Measurements from ENCODE around the gene MFF.

MFF gene, protein sequence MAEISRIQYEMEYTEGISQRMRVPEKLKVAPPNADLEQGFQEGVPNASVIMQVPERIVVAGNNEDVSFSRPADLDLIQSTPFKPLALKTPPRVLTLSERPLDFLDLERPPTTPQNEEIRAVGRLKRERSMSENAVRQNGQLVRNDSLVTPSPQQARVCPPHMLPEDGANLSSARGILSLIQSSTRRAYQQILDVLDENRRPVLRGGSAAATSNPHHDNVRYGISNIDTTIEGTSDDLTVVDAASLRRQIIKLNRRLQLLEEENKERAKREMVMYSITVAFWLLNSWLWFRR

DNA sequence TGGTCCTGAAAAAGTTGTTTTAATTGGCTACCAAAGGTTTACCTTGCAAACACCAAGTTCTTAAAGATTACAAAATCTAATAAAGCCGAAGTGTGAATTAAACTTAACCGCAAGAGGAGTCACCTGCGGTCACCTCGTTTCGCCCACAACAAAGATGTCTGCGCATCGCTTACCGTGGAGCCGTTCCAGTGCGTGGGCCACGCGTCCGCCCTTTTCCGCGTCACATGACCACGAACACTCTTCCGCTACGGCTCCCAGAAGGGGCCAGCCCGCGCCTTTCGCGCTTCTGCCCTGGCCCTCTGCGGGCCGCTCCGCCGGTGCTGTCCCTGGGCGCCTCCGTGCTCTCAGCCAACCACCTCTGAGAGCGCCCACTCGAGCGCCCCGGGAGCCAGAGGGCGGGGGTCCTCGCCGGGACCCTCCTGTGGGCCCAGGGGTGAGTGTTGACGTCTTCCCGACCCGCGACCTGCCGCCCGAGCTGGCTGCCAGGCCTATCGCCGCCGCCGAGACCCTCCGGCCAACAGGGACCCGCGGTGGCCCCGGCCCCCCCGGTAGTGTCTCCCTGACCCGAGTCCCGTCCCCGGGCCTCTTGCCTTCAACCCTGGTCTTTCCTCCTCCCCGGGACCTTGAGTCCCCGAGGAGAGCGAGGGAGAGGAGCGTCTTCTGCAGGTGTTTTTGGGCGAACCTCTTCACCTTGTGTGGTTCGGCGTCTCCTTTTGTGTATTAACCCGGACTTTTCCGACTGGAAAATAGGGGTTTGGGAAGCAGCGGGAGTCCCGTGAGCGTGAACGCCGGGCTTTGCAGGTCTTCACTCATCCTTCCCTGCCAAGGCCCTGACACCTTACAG lies at the start of gene MFF:
TSS of gene MFF (plus strand) at position 257 of the 844 bp plus-strand sequence. CDS start 5,415 bp downstream, outside the sequence.
- peak; percentile 90 for DNase-seq

DNA sequence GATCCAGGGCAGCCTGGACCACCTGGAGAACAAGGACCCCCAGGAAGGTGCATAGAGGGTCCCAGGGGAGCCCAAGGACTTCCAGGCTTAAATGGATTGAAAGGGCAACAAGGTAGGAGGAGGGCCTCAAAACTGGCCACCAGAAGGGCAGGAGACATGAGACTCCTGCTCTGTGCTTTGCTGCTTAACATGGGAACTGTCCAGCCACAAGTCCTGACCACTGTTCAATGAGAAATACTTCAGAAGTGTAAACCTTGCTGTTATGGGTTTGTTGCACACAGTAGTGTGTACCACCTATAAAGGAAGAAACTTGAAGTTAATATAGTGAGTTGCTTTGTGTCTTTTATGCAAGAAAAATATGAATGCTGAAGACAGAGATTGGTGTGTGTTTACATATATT lies 44.2 kb upstream of the MFF start:
- no peak for DNase-seq

DNA sequence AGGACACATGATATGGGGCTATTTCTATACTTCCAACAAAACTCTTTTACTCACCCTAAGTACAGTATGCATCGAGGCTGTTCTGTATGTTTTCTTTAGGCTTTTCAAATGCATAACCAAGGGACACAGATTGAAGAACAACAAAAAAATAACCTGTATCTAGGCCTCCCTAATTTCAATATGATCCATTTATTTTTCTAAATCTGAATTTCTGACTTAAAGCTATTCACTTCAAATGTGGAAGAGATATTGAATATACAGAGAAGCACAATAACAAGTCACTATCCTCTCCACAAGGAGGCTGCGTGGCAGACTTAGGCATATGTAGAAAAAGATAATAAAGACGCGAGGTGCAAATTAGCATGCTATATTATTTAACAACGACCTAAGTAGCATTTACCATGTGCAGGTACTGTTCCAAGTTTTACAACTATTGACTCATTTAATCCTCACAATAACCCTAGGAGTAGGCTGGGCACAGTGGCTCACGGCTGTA lies 39.3 kb upstream of the MFF start:
- no peak for DNase-seq

DNA sequence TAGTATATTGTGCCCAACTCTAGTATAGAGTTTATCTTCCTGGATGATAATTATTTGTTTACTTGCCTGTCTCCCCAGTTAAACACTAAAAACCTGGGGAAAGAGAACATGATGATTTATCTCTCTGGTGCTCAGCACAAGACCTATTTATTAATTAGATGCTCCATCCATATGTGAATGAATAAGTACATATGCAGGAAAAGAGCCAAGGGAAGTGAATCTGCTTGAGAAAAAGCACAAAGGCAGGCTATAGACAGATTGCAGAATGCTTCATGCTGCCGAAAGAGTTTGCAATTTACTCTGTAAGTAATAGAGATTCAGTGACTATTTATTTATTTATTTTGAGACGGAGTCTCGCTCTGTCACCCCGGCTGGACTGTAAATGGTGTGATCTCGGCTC lies 37.3 kb upstream of the MFF start:
- DNase-seq, result no peak

DNA sequence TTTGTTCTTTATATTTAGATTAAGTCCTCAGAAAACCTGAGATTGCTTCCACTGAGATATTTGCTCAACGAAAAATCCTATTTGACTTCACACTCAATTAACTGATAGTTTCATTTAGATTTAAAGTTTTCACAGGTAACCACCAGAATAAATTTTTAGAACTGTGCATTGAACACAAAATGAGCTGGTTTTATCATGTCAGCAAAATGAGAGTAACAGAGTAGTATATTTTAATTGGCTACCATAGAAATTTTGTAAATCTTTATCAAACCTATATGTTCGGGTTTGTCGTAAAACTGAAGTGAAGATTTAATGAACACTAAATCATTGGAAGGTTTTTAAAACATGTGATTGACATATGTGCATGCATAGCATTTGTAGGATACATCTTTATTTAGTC lies 32.7 kb upstream of the MFF start:
- no peak for DNase-seq

DNA sequence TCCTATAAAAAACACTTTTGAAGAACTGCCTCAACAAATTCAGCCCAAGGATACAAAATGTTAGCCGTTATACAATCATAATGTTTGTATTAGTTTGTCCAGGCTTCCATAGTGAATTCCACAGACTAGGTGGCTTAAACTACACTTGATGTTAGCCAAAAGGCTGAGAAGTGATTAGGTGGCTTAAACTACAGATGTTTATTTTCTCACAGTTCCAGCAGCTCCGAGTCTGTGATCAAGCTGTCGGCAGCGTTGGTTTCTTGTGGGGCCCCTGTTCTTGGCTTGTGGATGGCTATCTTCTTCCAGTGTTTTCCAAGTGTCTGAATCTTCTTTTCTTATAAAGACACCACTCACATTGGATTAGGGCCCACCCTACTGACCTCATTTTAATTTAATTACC lies 31.5 kb upstream of the MFF start:
- no peak for DNase-seq

DNA sequence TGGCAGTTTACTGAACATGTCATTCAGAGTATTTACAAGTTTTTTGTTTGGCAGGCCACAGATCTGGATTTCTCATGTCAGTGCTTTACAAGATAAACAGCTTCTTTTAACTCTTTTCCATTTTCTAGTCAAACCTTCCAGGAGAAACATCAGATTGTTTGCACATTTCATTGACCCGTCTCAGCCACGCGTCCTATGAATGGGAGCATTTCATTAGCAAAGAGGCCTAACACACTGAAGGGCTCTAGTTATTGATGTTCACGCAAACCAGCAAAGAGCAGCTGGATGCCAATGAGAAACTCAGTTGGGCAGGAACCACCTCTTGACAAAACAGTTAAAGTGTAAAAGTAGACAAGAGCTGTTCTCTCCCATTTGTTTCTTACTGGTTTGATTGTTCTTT lies 29.2 kb upstream of the MFF start:
- DNase-seq, result no peak

DNA sequence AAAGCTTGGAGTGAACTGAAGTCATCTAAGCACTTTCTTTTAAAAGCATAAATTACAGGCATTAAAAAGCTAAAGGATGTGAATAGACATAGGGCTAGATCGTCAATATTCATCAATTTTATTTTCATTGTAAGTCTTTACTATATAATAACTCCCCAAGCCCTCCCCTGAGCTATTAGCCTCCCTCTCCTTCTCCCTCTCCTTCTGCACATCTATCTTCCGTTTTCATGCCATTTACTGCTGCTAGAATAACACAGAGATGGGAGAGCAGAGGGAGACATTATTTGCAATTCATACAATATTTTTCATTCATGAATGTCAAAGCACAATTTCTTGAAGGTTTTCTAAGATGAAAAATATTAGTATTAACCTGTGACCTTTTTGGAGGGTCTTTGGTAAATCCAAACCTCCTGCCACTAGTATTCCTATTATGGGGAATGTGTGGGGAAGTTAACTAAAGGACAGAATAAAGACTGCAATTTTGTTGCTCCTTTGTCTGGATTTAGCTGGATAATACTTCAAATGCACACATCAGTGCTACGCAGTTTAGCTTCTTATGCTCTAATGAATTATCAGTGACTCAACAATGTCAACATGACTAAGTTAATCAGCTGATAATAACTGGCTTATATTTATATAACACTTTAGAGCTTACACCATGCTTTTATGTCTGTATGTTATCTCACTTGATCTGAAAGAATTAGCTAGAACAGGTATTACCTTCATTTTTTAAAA lies 28.2 kb upstream of the MFF start:
- no peak for DNase-seq

DNA sequence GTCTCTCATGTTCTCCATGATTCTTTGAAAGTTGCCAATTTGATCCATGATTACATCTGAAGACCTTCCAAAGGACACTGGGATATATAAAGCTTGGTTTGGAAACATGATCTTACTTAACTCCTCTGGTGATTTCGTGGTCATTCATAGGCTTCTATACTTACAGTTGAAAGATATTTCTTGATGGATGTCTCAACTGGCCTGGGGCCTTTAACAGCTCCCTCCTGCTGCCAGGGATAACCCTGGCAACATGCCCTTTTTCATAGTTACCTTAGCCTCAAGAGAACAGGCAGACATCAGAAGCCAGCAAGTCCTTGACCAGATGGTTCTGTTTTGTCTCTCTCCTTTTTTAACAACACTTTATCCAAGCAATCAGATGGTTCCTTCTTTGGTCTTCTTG lies 23.5 kb upstream of the MFF start:
- DNase-seq, result no peak

DNA sequence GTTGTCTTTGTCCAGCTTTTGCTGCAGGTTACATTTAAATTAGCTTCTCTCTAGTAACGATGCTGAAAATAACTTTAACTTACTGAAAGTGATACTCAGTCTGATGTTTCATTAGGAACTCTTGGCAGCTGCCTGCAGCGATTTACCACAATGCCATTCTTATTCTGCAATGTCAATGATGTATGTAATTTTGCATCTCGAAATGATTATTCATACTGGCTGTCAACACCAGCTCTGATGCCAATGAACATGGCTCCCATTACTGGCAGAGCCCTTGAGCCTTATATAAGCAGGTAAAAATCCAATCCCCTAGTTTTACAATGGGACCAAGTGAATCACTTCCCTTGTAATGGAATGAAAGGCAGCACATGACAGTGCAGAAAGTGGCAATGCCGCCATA lies 16.3 kb upstream of the MFF start:
- no peak for DNase-seq

DNA sequence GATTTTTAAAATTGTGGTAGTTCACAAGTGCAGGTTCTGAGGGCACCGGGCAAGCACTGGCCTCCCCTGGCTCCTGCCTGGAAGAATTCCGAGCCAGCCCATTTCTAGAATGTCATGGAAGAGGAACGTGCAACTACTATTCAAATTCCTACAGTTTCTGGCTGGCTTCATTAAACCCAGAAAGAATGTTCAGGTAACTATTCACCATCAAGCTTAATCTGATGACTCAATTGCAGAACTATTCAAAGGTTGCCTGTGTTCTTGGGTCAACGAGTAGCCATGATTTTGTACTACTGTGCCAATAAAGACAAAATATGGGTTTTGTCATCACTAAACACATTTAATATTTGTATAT lies 14.3 kb upstream of the MFF start:
- DNase-seq, result no peak

DNA sequence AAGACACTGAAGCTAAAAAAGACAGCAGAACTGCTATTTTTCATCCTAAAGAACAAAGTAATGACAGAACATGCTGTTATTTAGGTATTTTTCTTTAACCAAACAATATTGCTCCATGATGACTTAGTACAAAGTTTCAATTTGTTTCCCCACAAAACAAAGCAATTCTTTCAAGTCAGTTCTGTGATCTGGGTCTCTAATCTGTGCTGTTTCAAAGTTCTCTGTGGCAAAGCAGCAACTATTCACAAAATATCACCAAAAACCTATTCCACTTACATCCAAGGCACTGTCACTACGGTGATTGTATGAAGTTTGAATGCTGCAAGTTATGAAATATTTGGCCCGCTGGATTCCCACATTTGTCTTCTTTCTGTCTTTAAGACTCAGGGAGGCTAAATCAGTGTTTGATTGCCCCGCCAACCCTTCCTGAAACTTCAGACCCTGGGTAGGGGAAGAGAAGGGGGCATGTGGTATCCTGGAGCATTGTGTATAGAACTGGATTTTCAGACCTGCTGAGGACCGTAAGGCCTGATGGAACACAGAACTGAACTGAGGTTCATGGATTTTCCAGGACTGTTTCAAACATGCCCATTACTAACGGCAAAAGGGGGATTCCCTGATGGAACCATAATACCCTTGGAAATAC lies 13.1 kb upstream of the MFF start:
- no peak for DNase-seq

DNA sequence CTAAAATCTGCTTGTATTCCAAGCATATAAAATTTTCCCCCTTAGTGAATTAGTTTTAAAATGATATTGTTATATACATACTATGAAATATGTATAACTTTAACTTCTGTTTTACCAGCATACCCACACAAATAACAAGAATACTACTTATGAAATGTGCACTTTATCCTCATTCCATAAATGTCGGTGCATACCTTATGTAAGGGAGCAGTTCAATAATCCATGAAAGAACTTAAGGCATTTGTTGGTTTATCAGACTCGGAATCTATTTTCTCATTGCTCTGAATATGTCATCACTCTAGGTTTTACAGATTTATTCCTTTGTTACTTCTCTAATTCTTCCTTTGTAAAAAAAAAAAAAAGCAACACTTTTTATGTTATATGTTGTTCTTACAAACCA lies 12.5 kb upstream of the MFF start:
- no peak for DNase-seq

DNA sequence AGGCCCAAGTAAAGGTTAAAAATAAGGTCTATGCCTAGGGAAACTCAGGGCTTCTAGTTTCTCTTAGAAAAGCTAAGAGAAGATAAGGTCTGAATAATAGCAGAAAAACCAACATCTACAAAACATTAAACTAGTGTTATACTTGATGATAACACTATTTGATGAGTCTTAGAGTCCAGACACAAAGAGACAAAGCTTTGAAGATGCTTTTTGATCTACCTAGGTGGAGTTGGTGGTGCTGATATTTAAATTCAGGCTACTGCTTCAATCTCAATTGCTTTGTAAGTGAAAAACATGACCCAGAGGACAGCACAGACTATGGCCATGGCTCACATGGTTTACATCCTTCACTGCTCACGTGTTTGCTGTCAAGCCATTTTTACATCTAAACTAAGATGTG lies 11.7 kb upstream of the MFF start:
- no peak for DNase-seq

DNA sequence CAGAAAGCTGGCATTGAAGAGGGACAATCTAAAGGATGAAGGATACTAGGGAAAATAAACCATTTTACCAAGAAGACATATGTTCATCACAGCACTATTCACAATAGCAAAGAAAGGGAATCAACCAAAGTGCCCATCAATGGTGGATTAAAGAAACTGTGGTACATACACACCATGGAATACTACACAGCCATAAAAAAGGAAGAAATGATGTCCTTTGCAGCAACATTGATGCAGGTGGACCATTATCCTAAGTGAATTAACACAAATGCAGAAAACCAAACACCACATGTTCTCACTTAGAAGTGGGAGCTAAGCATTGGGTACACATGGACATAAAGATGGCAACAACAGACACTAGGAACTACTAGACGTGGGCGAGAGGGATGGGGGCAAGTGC lies 7.2 kb upstream of the MFF start:
- no peak for DNase-seq

DNA sequence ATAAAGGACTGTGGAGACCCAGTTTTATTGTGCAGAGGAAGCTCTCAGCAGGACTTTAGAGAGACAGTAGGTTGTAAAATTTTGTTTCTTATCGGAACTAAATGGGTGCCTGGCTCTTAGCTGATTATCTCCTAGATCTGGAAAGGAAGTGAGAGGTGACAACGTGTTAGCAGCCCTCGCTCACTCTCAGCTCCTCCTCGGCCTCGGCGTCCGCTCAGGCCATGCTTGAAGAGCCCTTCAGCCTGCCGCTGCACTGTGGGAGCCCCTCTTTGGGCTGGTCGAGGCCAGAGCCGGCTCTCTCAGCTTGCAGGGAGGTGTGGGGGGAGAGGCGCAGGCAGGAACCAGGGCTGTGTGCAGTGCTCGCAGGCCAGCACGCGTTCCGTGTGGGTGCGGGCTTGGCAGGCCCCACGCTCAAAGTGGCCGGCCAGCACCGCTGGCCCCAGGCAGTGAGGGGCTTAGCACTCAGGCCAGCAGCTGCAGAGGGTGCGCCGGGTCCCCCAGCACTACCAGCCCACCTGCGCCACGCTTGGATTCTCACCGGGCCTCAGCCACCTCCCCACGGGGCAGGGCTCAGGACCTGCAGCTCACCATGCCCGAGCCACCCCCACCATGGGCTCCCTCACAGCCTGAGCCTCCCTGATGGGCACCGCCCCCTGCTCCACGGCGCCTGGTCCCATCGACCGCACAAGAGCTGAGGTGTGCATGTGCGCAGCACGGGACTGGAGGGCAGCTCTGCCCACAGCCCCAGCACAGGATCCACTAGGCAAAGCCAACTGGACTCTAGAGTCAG lies 4.6 kb upstream of the MFF start:
- DNase-seq, result no peak

DNA sequence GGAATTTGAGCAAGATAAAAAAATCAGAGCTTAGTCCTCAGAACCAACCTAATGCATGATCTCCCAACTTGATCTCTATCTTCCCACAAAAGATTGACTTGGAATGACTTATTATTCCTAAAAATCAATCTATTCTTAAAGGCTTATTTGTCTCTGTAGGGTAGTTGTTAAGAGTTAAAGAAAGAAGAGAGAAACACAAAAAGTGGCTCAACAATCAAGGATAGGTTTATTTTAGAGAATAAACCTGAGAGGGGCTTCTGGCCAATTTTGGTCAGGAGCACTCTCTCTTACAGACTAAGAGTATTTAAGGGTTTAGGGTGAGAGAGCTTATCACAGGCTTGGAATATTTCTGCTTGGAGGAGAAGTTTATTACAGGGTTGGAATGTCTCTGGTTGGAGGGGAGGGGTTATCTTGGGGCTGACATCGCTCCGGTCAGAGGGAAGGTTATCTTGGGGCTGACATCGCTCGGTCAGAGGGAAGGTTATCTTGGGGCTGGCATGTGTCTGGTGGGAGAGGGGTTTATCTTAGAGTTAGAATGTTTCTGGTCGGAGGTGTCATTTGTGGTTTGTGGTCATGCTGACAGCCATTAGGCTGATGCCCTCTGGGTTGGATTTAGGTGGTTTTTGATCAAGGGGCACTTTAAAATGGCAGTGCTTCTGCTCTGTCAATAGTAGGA lies 2.4 kb upstream of the MFF start:
- DNase-seq, result no peak

DNA sequence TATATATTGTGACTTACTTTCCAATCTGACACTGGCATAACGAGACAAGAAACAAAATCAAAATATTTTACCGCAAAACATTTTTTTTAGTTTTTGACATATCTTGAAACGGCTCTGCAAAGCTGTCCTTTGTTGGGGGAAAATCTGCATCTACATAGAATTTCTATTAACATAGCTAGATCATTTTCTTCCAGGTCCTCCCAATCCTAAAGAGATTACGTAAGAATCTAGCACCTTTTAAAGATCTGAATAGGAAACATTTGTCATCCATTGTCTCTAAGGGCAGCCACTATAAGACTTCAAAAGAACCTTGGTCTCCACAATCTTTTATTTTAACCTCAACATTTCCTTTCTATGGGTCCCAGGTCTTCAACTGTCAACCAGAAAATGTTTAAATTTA lies 1.2 kb upstream of the MFF start:
- DNase-seq, result no peak

DNA sequence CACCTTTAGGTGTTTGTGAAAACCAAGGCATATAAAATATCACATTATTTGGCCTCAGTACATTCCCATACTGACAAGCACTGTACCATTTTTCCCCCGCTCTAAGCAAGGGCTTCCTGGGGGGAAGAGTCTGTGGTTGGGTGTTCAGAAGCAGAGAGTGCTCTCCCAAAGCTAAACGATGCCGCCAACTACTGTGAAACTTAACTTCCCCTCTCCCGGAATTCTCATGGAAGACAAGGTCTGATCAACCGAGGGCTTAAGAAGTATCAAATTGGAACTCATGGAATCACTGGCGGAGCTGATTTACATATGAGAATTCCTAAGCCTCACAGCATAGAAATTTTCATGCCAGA lies 433 bp upstream of the MFF start:
- no peak for DNase-seq

DNA sequence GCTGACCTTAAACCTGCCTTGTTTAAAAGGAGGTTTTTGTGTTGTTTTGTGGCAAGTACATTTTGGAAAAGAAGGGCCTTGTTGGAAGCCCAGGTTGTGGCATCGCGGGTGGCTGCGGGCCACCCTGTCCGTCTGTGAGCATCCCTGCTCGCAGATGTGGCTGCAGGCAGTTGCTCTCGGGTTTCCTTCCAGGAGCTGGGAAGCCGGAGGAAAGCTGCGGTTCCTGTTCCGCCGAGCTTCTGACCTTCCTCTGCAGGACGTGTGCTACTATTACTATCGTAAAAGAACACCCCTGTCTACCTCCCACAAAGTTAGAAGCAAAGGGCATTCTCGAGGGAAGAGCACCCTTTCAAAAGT lies 766 bp downstream of the MFF start:
- DNase-seq, result no peak

DNA sequence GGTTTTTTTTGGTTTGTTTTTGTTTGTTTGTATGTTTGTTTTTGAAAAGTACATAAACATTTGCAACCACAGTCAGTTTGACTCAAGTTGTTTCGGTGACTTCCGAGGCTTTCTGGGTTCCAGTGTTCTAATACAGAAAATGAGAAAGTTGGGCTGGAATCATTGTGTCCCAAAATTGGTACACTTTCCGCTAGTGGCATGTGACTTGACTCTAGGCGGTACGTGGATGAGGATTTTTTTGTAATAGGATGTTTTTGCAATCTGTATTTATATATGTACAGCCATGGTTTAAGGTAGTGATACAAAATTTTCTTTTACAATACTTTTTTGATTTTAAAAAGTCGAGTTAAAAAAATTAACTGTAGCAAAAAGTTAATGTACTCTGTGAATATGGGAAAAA lies 1.7 kb downstream of the MFF start:
- no peak for DNase-seq

DNA sequence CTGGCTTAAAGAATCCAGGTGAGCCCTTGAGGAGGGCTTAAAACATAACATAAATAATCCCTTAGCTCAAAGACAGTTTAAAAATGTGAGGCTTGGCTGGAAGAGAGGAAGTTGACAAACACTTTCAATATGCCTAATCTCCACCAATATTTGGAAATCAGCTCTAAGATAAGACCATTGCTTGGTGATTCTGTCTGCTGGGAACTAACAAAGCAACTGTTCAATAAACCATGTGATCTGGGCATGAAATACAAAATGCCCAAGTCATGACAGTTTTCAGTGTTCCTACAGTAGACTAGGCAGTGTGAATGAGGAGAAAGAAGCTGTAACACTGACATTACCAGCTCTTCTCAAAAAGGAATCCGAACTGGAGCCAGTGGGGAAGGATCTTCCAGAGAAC lies 10.7 kb downstream of the MFF start:
- DNase-seq, result no peak

All from NCI-H1105 treated with DMSO at 0.1 percent for 48 hours (cell line).